ENCODE data around the gene HSD17B1. TPM values are rescaled to one million over a fixed set of nuclear protein-coding genes. Genes with fewer than 3 reads are reported as not detected.

Gene HSD17B1
- total and polyA plus RNA-seq, 2 of the 13 experiments (the other 11 are each of a cell fraction or from before 2014, with no cell fraction given), result 0.54 to 0.93 TPM

DNA sequence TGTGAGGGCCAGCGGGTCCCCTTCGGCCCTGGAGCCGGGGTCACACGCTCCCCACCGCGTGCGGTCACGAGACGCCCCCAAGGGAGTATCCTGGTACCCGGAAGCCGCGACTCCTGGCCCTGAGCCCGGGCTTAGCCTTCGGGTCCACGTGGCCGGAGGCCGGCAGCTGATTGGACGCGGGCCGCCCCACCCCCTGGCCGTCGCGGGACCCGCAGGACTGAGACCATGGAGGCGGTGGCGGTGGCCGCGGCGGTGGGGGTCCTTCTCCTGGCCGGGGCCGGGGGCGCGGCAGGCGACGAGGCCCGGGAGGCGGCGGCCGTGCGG, 16.7 kb upstream of the HSD17B1 start, which contains the start of gene NAGLU:
TSS of gene NAGLU (plus strand) at position 194 of the 324 bp plus-strand sequence. CDS start at position 226, 32 bp downstream.
- intact Hi-C loops (cut with micrococcal nuclease; ENCODE audit: unreplicated experiment), result no loop called here
- no peaks in the 10 kb centered on the region for H3K27me3 ChIP-seq (ENCODE audit: control insufficient read depth in 1 of 2, insufficient read depth in 2 of 2, low read length in 2 of 2)
- DNase-seq (ENCODE audit: low spot score), result peak; percentile 89
- peaks cover 13% of the 10 kb centered on the region for H3K79me2 ChIP-seq (ENCODE audit: insufficient read depth, low read length)
- H3K9ac ChIP-seq (ENCODE audit: insufficient read depth, low read depth, low read length), result peak within 1 kb of the TSS; percentile 83
- POLR2A ChIA-PET, result interaction anchor here (1.0 to 4.2 kb wide), 27 partner anchors 9 to 261 kb away, joined by 3 to 68 read pairs (median 6); partner anchors contain the start of genes CAVIN1, COASY, HSD17B1 and MLX
- no peaks in the 10 kb centered on the region for H3K9me3 ChIP-seq (ENCODE audit: low read length)
- peak within 1 kb of the TSS; percentile 79 for H3K27ac ChIP-seq (ENCODE audit: extremely low read length, insufficient read depth, low read length)
- peak within 1 kb of the TSS; percentile 99 for H3K4me2 ChIP-seq (ENCODE audit: low read depth, low read length)
- no peaks in the 10 kb centered on the region for H4K20me1 ChIP-seq (ENCODE audit: insufficient read depth, low read length)
- H3K36me3 ChIP-seq (replicated peaks in 1 of 2; ENCODE audit: control insufficient read depth in 1 of 2, insufficient read depth in 2 of 2, low read length in 2 of 2), result peaks cover 3 to 5% of the 10 kb centered on the region in 2 experiments; a peak in 1 of 5 replicates
- CTCF ChIA-PET (ENCODE audit: low intra/inter-chr PET ratio, low total read pairs), result no interaction called here
- BruUV-seq (replicated peaks), result no TSS peak
- in situ Hi-C loops (cut with HindIII; ENCODE audit: extremely low pct_ligation_motif_present, low pct_unique_long_range_greater_than_20kb), result no loop called here
- peaks cover 62% of the 10 kb centered on the region for H3K4me1 ChIP-seq (ENCODE audit: insufficient read depth, low read length)
- H2AFZ ChIP-seq (ENCODE audit: low read length), result no peak within 1 kb of the TSS
- peak; percentile 74 for ATAC-seq
- no peak for FAIRE-seq
- peak within 1 kb of the TSS; percentile 54 to 72 (median 66) for H3K4me3 ChIP-seq (replicated peaks in 1 of 3; ENCODE audit: insufficient read depth in 1 of 3, low read depth in 2 of 3, low read length in 3 of 3)
- WGBS (ENCODE audit: low lambda C conversion rate), result 0% methylated on average over 2 of the region's 40 CpGs
- TF ChIP-seq SAFB2 (CRISPR knock-in tag; IDR thresholded peaks at IDR 0.05; ENCODE audit: borderline replicate concordance, low read depth), result no peak; the same call in 1 of the 2 replicates
- TF ChIP-seq ARNT (IDR thresholded peaks at IDR 0.05), result no peak
- TF ChIP-seq ZNF773 (CRISPR knock-in tag; IDR thresholded peaks at IDR 0.05; ENCODE audit: borderline replicate concordance), result no peak
- TF ChIP-seq MYNN (CRISPR knock-in tag; IDR thresholded peaks at IDR 0.05; ENCODE audit: low read depth), result 0 out of 2 replicates have a peak, but pooled peaks have one; percentile 44
- TF ChIP-seq THAP7 (CRISPR knock-in tag; IDR thresholded peaks at IDR 0.05), result 0 out of 2 replicates have a peak, but pooled peaks have one; percentile 3
- peak; percentile 86 for TF ChIP-seq SIN3A (IDR thresholded peaks at IDR 0.05; ENCODE audit: borderline replicate concordance, low read depth, low read length)
- TF ChIP-seq GTF3A (CRISPR knock-in tag; conservative IDR thresholded peaks at IDR 0.05), result no peak
- no peak for TF ChIP-seq ZNF768 (CRISPR knock-in tag; IDR thresholded peaks at IDR 0.05)
- TF ChIP-seq ZNF260 (CRISPR knock-in tag; IDR thresholded peaks at IDR 0.05; ENCODE audit: borderline replicate concordance, low read depth), result no peak
- no peak for TF ChIP-seq XBP1 (CRISPR knock-in tag; IDR thresholded peaks at IDR 0.05)
- TF ChIP-seq ZNF740 (CRISPR knock-in tag; IDR thresholded peaks at IDR 0.05), result no peak
- TF ChIP-seq MZF1 (CRISPR knock-in tag; IDR thresholded peaks at IDR 0.05; ENCODE audit: borderline replicate concordance), result no peak
- TF ChIP-seq ZNF20 (CRISPR knock-in tag; IDR thresholded peaks at IDR 0.05), result no peak
- no peak for TF ChIP-seq RELA (CRISPR knock-in tag; IDR thresholded peaks at IDR 0.05)
- TF ChIP-seq GTF2F1 (IDR thresholded peaks at IDR 0.05; ENCODE audit: low read length), result no peak
- 0 out of 2 replicates have a peak, but pooled peaks have one; percentile 13 for TF ChIP-seq ZNF614 (CRISPR knock-in tag; IDR thresholded peaks at IDR 0.05; ENCODE audit: borderline replicate concordance)
- no peak for TF ChIP-seq ZSCAN25 (CRISPR knock-in tag; IDR thresholded peaks at IDR 0.05)
- no peak for TF ChIP-seq ZNF781 (CRISPR knock-in tag; IDR thresholded peaks at IDR 0.05; ENCODE audit: borderline replicate concordance, not compliant biosample characterization)
- TF ChIP-seq ZBTB7A (CRISPR knock-in tag; IDR thresholded peaks at IDR 0.05), result peak; percentile 60; the same call in 1 of the 2 replicates
- TF ChIP-seq ZSCAN31 (CRISPR knock-in tag; IDR thresholded peaks at IDR 0.05; ENCODE audit: low read depth), result no peak; the same call in 1 of the 2 replicates
- TF ChIP-seq KDM1A (CRISPR knock-in tag; IDR thresholded peaks at IDR 0.05), result no peak
- TF ChIP-seq ZBTB42 (CRISPR knock-in tag; IDR thresholded peaks at IDR 0.05), result no peak
- TF ChIP-seq SIX4 (CRISPR knock-in tag; IDR thresholded peaks at IDR 0.05), result no peak
- no peak for TF ChIP-seq GLMP (CRISPR knock-in tag; IDR thresholded peaks at IDR 0.05; ENCODE audit: borderline replicate concordance)
- TF ChIP-seq, protein P1, sequence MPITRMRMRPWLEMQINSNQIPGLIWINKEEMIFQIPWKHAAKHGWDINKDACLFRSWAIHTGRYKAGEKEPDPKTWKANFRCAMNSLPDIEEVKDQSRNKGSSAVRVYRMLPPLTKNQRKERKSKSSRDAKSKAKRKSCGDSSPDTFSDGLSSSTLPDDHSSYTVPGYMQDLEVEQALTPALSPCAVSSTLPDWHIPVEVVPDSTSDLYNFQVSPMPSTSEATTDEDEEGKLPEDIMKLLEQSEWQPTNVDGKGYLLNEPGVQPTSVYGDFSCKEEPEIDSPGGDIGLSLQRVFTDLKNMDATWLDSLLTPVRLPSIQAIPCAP (CRISPR knock-in tag; IDR thresholded peaks at IDR 0.05; ENCODE audit: low read depth), result no peak; the same call in 1 of the 2 replicates
